ENCODE measurements around the gene CXCL8. TPM values are rescaled to one million over a fixed set of nuclear protein-coding genes. Genes with fewer than 3 reads are reported as not detected.
A peak's percentile ranks its signal among the peaks of the same experiment; 100 is the strongest.

CXCL8 gene
- total and polyA plus RNA-seq, 2 of the 8 experiments (the other 6 are each of a cell fraction or from before 2014, with no cell fraction given), result not detected

DNA sequence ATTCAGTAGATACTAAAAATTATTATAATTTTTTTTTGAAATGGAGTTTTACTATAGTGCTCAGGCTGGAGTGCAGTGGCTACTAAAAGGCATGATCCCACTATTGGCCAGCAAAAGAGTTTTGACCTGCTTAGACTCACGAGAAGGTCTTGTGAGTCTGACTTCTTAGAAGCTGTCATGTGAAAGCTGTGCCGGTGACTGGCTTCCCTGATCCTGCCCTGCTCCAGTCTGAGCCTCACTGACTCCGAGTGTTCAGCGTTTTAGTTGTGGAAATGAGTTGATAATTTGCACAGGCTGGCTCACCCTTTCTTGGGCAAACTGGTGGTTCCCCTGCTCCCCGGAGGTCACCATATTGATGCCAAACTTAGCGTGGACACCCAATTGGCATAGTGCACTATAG is 16.4 kb upstream of the CXCL8 start:
- Histone ChIP-seq H3K79me1 (ENCODE audit: low read depth, low read length) (no peaks in the 10 kb centered on the region), H2AFZ (ENCODE audit: low read length) (0 out of 2 replicates have a peak overlapping the region, but pooled peaks have one; percentile 40), H2BK15ac (ENCODE audit: low read length) (no peak overlapping the region), H3K4ac (replicated peaks; ENCODE audit: insufficient read length, low read depth, low read length) (no peak overlapping the region), H2AK5ac (ENCODE audit: low read depth, low read length) (no peak overlapping the region), H3K9me3 (ENCODE audit: insufficient read depth in 2 of 2, low read depth in 1 of 2, low read length in 1 of 2) (no peaks in the 10 kb centered on the region), H3K23ac (ENCODE audit: insufficient read length) (no peak overlapping the region), H4K5ac (ENCODE audit: insufficient read length, low read depth, low read length) (no peak overlapping the region), H3K56ac (replicated peaks; ENCODE audit: insufficient read length, low read depth, low read length) (no peak overlapping the region), H3K14ac (ENCODE audit: insufficient read length) (no peak overlapping the region), H4K91ac (replicated peaks; ENCODE audit: insufficient read length, low read length) (no peak overlapping the region), H3K79me2 (ENCODE audit: control insufficient read depth in 1 of 2, insufficient read depth in 2 of 2, low read length in 2 of 2) (no peaks in the 10 kb centered on the region), H2BK12ac (ENCODE audit: low read depth, low read length) (no peak overlapping the region), H3K4me1 (replicated peaks in 1 of 4; ENCODE audit: control insufficient read depth in 3 of 4, insufficient read depth in 4 of 4, low read length in 3 of 4) (peaks cover 0 to 2% (median 0%) of the 10 kb centered on the region in 4 experiments; a peak in 1 of 7 replicates), H4K20me1 (replicated peaks in 1 of 2; ENCODE audit: control insufficient read depth in 1 of 2, insufficient read depth in 2 of 2, low read length in 2 of 2) (no peaks in the 10 kb centered on the region), H3K9ac (replicated peaks in 1 of 4; ENCODE audit: extremely low read depth in 1 of 4, low read depth in 3 of 4, low read length in 3 of 4) (no peak overlapping the region), H2BK20ac (ENCODE audit: low read length) (no peak overlapping the region), H4K8ac (ENCODE audit: extremely low read depth, insufficient read depth, low read length) (no peak overlapping the region), H3K27me3 (replicated peaks in 1 of 4; ENCODE audit: control insufficient read depth in 3 of 4, extremely low read depth in 1 of 4, insufficient read depth in 3 of 4, low read length in 3 of 4) (no peaks in the 10 kb centered on the region), H2BK120ac (replicated peaks; ENCODE audit: low read depth, low read length) (no peak overlapping the region), H3K23me2 (ENCODE audit: low read depth, low read length) (no peaks in the 10 kb centered on the region; the same call in none of the 2 replicates), H3K4me3 (ENCODE audit: extremely low read depth in 1 of 4, insufficient read depth in 2 of 4, low read depth in 3 of 4, low read length in 4 of 4) (no peak overlapping the region), H3K18ac (ENCODE audit: extremely low read depth, low read length) (no peak overlapping the region), H3K27ac (ENCODE audit: low read depth, low read length) (no peak overlapping the region), H3K36me3 (ENCODE audit: control insufficient read depth in 2 of 4, insufficient read depth in 4 of 4, low read length in 3 of 4) (no peaks in the 10 kb centered on the region), H3K4me2 (ENCODE audit: insufficient read depth in 1 of 2, low read depth in 2 of 2, low read length in 2 of 2) (no peak overlapping the region), H2BK5ac (ENCODE audit: low read depth, low read length) (no peak overlapping the region)
- 92% methylated on average over 6 of the region's 6 CpGs; no CpG with 5 or more reads in 1 of the 2 experiments for WGBS, 2 experiments (ENCODE audit: extremely low coverage in 1 of 2, insufficient coverage in 1 of 2, insufficient read length in 1 of 2, insufficient replicate concordance in 2 of 2, low coverage in 1 of 2, low lambda C conversion rate in 2 of 2, missing lambda C conversion rate in 1 of 2)
- POLR2A ChIA-PET (ENCODE audit: partially characterized antibody), result no interaction called here
- DNase-seq (ENCODE audit: low read depth in 1 of 2, low spot score in 2 of 2) (no peak), FAIRE-seq (no peak)
- CTCF ChIA-PET (ENCODE audit: partially characterized antibody), result interaction anchor here (0.7 kb wide), 1 partner anchor 743 kb away, joined by 3 read pairs; no protein-coding TSS in a partner anchor
- TF ChIP-seq POLR2A (IDR thresholded peaks at IDR 0.05; ENCODE audit: control extremely low read depth in 1 of 2, low read depth in 2 of 2, low read length in 2 of 2) (no peak), CHD2 (IDR thresholded peaks at IDR 0.05; ENCODE audit: low read length) (no peak), TCF12 (IDR thresholded peaks at IDR 0.05; ENCODE audit: low read depth, low read length) (no peak), RFX5 (IDR thresholded peaks at IDR 0.05; ENCODE audit: borderline replicate concordance, low read depth, low read length) (no peak), EZH2 (IDR thresholded peaks at IDR 0.05; ENCODE audit: low read depth, low read length, severe bottlenecking) (no peak), CEBPB (IDR thresholded peaks at IDR 0.05; ENCODE audit: low read depth, low read length) (no peak), CHD1 (IDR thresholded peaks at IDR 0.05; ENCODE audit: low read depth, low read length) (no peak), EP300 (IDR thresholded peaks at IDR 0.05; ENCODE audit: borderline replicate concordance in 1 of 2, low read depth in 2 of 2, low read length in 2 of 2) (no peak), USF2 (IDR thresholded peaks at IDR 0.05; ENCODE audit: low read length) (no peak), RBBP5 (IDR thresholded peaks at IDR 0.05; ENCODE audit: borderline replicate concordance, low read depth, low read length) (no peak), HDAC6 (IDR thresholded peaks at IDR 0.05; ENCODE audit: low read depth, low read length) (no peak), RXRA (IDR thresholded peaks at IDR 0.05; ENCODE audit: insufficient read depth, low read depth, low read length) (no peak), TAF7 (optimal IDR thresholded peaks at IDR 0.05; ENCODE audit: borderline replicate concordance, low read depth, low read length) (no peak), SIRT6 (IDR thresholded peaks at IDR 0.05; ENCODE audit: low read length) (no peak)

Measured in H1 (cell line).